CD4-positive, alpha-beta T cell (primary cell): Measurements from ENCODE around the gene GRID1. TPM values are rescaled to one million over a fixed set of nuclear protein-coding genes. Genes with fewer than 3 reads are reported as not detected.

Experiments
- ATAC-seq: fragments of 200-7000 bp; cut with Tn5 transposase; one replicate; pipeline ENCODE4 v1.10.0; 2022; ENCODE audit warnings: mild to moderate bottlenecking; ENCODE audit not compliant: poor library complexity
- CTCF ChIA-PET: fragments of 350-600 bp; sonication (Branson Sonifier 250); formaldehyde crosslinking; loops from one replicate; lab custom pipeline; 2021; ENCODE audit warnings: antibody characterized with exemption, inconsistent platforms; lab: Charles Lee
- POLR2A ChIA-PET: fragments of 350-600 bp; sonication (Branson Sonifier 250); formaldehyde crosslinking; loops from one replicate; lab custom pipeline; 2021; ENCODE audit warnings: antibody characterized with exemption, inconsistent platforms; lab: Charles Lee
- DNase-seq, 14 experiments: peaks; one replicate each; pipeline ENCODE4 v3.0.0-alpha.2; 2013 to 2020; ENCODE audit warnings: mixed read lengths in 2 of 14
- H3K27ac ChIP-seq, 2 donors: one replicate each; pipeline versions ENCODE4 v1.5.1 to v1.7.0; 2013; ENCODE audit warnings: low read length in 2 of 2, low read depth in 1 of 2, mild to moderate bottlenecking in 1 of 2
- H3K27me3 ChIP-seq, 2 experiments: 1 replicate in 1 of 2; 2 replicates in 1 of 2; pipeline versions ENCODE4 v1.6.1 to v1.7.0; 2013; ENCODE audit warnings: low read length in 2 of 2, control low read depth in 1 of 2, mild to moderate bottlenecking in 1 of 2, moderate library complexity in 1 of 2; ENCODE audit not compliant: insufficient read depth in 2 of 2, control insufficient read depth in 1 of 2
- H3K36me3 ChIP-seq: one replicate; pipeline ENCODE4 v1.6.1; 2013; ENCODE audit warnings: low read length, control low read depth; ENCODE audit not compliant: insufficient read depth
- H3K4me1 ChIP-seq: one replicate; pipeline ENCODE4 v1.6.1; 2013; ENCODE audit warnings: low read length, control low read depth; ENCODE audit not compliant: insufficient read depth
- H3K4me3 ChIP-seq: one replicate; pipeline ENCODE4 v1.5.1; 2013; ENCODE audit warnings: mild to moderate bottlenecking, low read length, moderate library complexity
- H3K9me3 ChIP-seq, 2 experiments: 1 replicate in 1 of 2; 2 replicates in 1 of 2; pipeline versions ENCODE4 v1.6.1 to v1.7.0; 2013; ENCODE audit warnings: low read length in 2 of 2, mild to moderate bottlenecking in 2 of 2, control low read depth in 1 of 2, moderate library complexity in 1 of 2; ENCODE audit not compliant: control insufficient read depth in 1 of 2, insufficient read depth in 1 of 2
- H3K27ac Mint-ChIP-seq: one replicate; pipeline ENCODE4 v1.8.0; 2020; ENCODE audit warnings: mixed read lengths
- H3K27me3 Mint-ChIP-seq: one replicate; pipeline ENCODE4 v1.8.0; 2021; ENCODE audit warnings: mixed read lengths
- H3K36me3 Mint-ChIP-seq: one replicate; pipeline ENCODE4 v1.8.0; 2021; ENCODE audit warnings: low read depth, mixed read lengths
- H3K4me1 Mint-ChIP-seq: one replicate; pipeline ENCODE4 v1.8.0; 2021; ENCODE audit warnings: low read depth, mixed read lengths
- H3K4me3 Mint-ChIP-seq: one replicate; pipeline ENCODE4 v1.8.0; 2020; ENCODE audit warnings: mild to moderate bottlenecking, mixed read lengths
- H3K9me3 Mint-ChIP-seq: one replicate; pipeline ENCODE4 v1.8.0; 2020; ENCODE audit warnings: mixed read lengths
- intact Hi-C, 2 experiments: fragments of 100-400 bp; cut with DNase I in 1 of 2; cut with micrococcal nuclease in 1 of 2; formaldehyde crosslinking; loops; one replicate each; pipeline versions ENCODE4 v1.15.1 to v1.9.0; 2023 to 2025; cut with DNase I, micrococcal nuclease
- total RNA-seq, 174 experiments: library from RNA in 2 of 174; stranded (reverse) in 2 of 174; gene quantifications; one replicate each; pipeline ENCODE4 v1.2.3 and lab custom pipeline; 2021 to 2026
- TF ChIP-seq, protein P1 (sequence below): fragments of 200-600 bp; IDR thresholded peaks from one replicate; pipeline ENCODE4 v1.8.0; 2022; ENCODE audit warnings: antibody characterized with exemption, mild to moderate bottlenecking

The GRID1 gene
- total RNA-seq, 2 experiments from 2014 or later = not detected

DNA sequence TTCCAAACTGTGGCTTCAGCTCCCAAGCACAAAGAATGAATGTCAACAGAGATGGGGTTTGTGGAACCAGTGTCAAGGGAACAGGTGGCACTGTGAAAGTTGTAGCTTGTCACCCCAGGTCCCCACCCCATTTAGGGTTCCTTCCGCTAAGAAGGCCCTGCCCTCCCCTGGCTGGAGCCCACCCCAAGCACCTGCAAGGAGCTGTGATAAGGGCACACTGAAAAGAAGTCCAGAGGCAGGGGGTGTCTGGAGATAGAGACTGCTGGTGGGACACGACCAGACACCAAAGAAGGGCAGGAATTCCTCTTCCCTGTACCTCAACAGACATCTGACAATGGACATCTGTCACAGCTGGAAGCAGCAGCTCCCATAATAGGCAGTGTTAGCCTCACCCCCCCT, 4.5 kb downstream of the GRID1 start:
- intact Hi-C loops = no loop called here
- DNase-seq (peak in 1 of 14 experiments; percentile 2), ATAC-seq (no peak)
- no peaks in the 10 kb centered on the region for H3K36me3 ChIP-seq
- Mint-ChIP-seq H3K9me3 (no peaks in the 10 kb centered on the region), H3K36me3 (no peaks in the 10 kb centered on the region), H3K27me3 (peaks cover 45% of the 10 kb centered on the region), H3K4me3 (no peak overlapping the region), H3K4me1 (peaks cover 13% of the 10 kb centered on the region), H3K27ac (no peak overlapping the region)
- no peak overlapping the region for H3K4me3 ChIP-seq
- H3K9me3 ChIP-seq = peaks cover 0 to 11% of the 10 kb centered on the region in 2 experiments
- peaks cover 18% of the 10 kb centered on the region for H3K4me1 ChIP-seq
- ChIA-PET POLR2A (no interaction called here), CTCF (no interaction called here)
- TF ChIP-seq, protein P1, sequence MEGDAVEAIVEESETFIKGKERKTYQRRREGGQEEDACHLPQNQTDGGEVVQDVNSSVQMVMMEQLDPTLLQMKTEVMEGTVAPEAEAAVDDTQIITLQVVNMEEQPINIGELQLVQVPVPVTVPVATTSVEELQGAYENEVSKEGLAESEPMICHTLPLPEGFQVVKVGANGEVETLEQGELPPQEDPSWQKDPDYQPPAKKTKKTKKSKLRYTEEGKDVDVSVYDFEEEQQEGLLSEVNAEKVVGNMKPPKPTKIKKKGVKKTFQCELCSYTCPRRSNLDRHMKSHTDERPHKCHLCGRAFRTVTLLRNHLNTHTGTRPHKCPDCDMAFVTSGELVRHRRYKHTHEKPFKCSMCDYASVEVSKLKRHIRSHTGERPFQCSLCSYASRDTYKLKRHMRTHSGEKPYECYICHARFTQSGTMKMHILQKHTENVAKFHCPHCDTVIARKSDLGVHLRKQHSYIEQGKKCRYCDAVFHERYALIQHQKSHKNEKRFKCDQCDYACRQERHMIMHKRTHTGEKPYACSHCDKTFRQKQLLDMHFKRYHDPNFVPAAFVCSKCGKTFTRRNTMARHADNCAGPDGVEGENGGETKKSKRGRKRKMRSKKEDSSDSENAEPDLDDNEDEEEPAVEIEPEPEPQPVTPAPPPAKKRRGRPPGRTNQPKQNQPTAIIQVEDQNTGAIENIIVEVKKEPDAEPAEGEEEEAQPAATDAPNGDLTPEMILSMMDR = no peak
- peaks cover 29 to 39% of the 10 kb centered on the region in 2 experiments for H3K27me3 ChIP-seq
- H3K27ac ChIP-seq = no peak overlapping the region

DNA sequence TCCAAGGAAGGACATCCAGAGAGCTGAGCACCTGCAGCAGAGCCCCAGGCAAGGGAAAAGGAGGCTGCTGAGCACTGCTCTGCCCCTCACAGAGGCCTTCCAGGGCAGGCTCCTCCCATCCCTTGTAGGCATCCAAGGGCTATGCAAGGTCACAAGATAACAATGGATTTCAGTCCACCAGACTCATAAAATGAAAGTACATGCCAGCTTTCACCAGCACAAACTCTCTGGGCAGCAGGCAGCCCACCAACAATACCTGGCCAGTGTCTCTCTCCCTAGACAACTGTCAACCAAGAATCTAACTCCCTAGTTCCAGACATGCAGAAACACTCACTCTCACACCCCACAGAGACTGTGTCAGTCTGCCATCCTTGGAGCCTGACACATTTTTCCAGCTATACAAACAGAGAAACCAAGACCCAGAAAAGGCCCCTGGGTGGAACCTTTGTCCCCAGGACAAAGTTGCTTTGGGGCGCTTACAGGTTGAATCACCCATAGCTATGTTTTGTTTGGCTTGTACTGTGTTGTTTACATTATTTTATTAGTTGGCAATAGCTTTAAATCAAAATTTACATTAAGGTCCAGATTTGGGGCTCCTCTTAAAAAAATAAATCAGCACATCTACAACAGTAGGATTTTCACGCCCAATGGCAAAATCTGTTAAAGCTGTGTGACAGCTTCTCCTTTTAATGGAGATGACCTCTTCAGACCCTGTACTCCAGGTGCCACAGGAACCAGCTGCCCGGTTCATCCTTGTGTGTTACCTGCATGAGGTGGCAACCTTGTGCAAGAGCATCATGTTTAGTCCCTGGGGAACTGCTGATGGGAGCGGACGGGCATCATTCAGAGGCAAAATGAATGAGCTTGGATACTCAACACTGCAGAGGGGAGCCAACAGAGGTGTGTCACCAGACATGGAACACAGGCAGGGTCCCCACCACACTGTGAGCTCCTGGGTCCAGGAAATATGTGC, 5.2 kb downstream of the GRID1 start:
- H3K27ac Mint-ChIP-seq = no peak overlapping the region
- intact Hi-C loops = no loop called here

DNA sequence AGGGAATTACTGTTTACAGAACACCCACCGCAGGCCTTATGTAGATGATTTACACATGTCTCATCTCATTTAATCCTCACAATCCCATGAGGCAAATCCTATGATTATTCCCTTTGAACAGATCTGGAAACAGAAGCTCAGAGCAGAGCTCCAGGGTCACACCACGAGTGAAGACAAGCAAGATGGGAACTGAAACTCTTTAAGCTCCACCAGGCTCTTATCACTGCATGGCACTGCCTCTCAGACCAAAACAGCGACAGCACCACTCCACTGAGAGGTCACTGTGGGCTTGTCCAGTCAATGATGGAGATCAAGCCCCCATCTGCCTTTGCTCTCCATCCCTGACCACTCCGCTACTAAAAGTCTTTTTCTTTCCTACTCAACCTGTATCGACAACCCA, 5.9 kb downstream of the GRID1 start:
- DNase-seq (peak in 1 of 14 experiments; percentile 2), ATAC-seq (no peak)
- H3K4me3 Mint-ChIP-seq = no peak overlapping the region
- H3K36me3 ChIP-seq = no peaks in the 10 kb centered on the region
- H3K27ac Mint-ChIP-seq = no peak overlapping the region
- intact Hi-C loops = no loop called here
- TF ChIP-seq, protein P1 = no peak
- ChIA-PET POLR2A (no interaction called here), CTCF (no interaction called here)
- peaks cover 14% of the 10 kb centered on the region for H3K4me1 ChIP-seq
- no peak overlapping the region for H3K27ac ChIP-seq
- H3K36me3 Mint-ChIP-seq = no peaks in the 10 kb centered on the region
- no peak overlapping the region for H3K4me3 ChIP-seq
- no peaks in the 10 kb centered on the region for H3K9me3 Mint-ChIP-seq
- H3K27me3 ChIP-seq = peaks cover 27 to 37% of the 10 kb centered on the region in 2 experiments
- peaks cover 0 to 8% of the 10 kb centered on the region in 2 experiments for H3K9me3 ChIP-seq
- peaks cover 11% of the 10 kb centered on the region for H3K4me1 Mint-ChIP-seq
- peaks cover 48% of the 10 kb centered on the region for H3K27me3 Mint-ChIP-seq

More for the DNA sequence above, 5.2 kb downstream of the GRID1 start:
- Mint-ChIP-seq H3K36me3 (no peaks in the 10 kb centered on the region), H3K4me1 (peaks cover 13% of the 10 kb centered on the region), H3K4me3 (no peak overlapping the region), H3K9me3 (no peaks in the 10 kb centered on the region), H3K27me3 (peaks cover 45% of the 10 kb centered on the region)
- H3K27ac ChIP-seq = no peak overlapping the region
- peaks cover 14% of the 10 kb centered on the region for H3K4me1 ChIP-seq
- H3K9me3 ChIP-seq = peaks cover 0 to 11% of the 10 kb centered on the region in 2 experiments
- ChIA-PET CTCF (no interaction called here), POLR2A (no interaction called here)
- H3K27me3 ChIP-seq = peaks cover 29 to 39% of the 10 kb centered on the region in 2 experiments
- no peak overlapping the region for H3K4me3 ChIP-seq
- no peaks in the 10 kb centered on the region for H3K36me3 ChIP-seq
- ATAC-seq (no peak), DNase-seq (peak in 1 of 14 experiments; percentile 15)
- TF ChIP-seq, protein P1 = no peak
